Activated CD4-positive, alpha-beta T cell treated with anti-CD3 and anti-CD28 coated beads, Interleukin-2, Interleukin-4, amounts not matched to agents 100 ng/mL and 50 ng/mL, durations not matched to agents 16 hours and 8 hours (primary cell): ENCODE data around the gene NOTCH2NLA.
"Not testable (repeated sequence)": the region's sequence is repeated elsewhere in the genome, so short reads cannot be mapped to it uniquely, and the experiment has no call there.

Experiments
- DNase-seq: peaks from one replicate; pipeline ENCODE4 v3.0.0-alpha.2; 2020; ENCODE audit warnings: low spot score

The NOTCH2NLA gene

GRCh38 chr1:146167273-146167672 lies 61.5 kb downstream of the NOTCH2NLA start:
- DNase-seq: not testable (repeated sequence)

GRCh38 chr1:146144465-146144864 lies 84.4 kb downstream of the NOTCH2NLA start, which contains the start of gene NBPF10:
Gene NBPF10, minus strand, starts transcription at chr1:146144804. Its CDS starts 35 bp downstream, at chr1:146144769.
- DNase-seq: peak; percentile 0
